Cardiac muscle cell (in vitro differentiated cells and primary cell): ENCODE measurements around the gene LTB4R. TPM values are rescaled to one million over a fixed set of nuclear protein-coding genes. Genes with fewer than 3 reads are reported as not detected.

Experiments
- DNase-seq, 2 donors: peaks; one replicate each; pipeline versions ENCODE4 v3.0.0 to v3.0.0-alpha.2; 2010 to 2017; ENCODE audit warnings: low read depth in 1 of 2, low spot score in 1 of 2
- H3K27ac ChIP-seq: fragments of 200-600 bp; sonication (generic); 2 replicates; pipeline ENCODE4 v1.5.1; 2016
- H3K27me3 ChIP-seq: fragments of 200-600 bp; sonication (generic); 2 replicates; pipeline ENCODE4 v1.6.0; 2016; ENCODE audit warnings: control low read depth
- H3K36me3 ChIP-seq: fragments of 200-600 bp; sonication (generic); 2 replicates; pipeline ENCODE4 v1.5.1; 2016; ENCODE audit warnings: control low read depth
- H3K4me1 ChIP-seq: fragments of 200-600 bp; sonication (generic); 2 replicates; pipeline ENCODE4 v1.8.1; 2017; ENCODE audit warnings: low read depth, mild to moderate bottlenecking, mixed run types
- H3K4me3 ChIP-seq: fragments of 200-600 bp; sonication (generic); 2 replicates; pipeline ENCODE4 v1.5.1; 2016; ENCODE audit warnings: mild to moderate bottlenecking
- H3K9me3 ChIP-seq: fragments of 200-600 bp; sonication (generic); 2 replicates; pipeline ENCODE4 v1.5.1; 2017; ENCODE audit warnings: low read depth, mild to moderate bottlenecking, control low read depth
- CTCF ChIP-seq: IDR thresholded peaks from 2 replicates; pipeline ENCODE4 v1.5.1; 2012; ENCODE audit warnings: low read depth, mild to moderate bottlenecking, low read length
- polyA plus RNA-seq: library from polyadenylated mRNA; unstranded; fragments of >200 nt; fragmentation: Nextera tagmentation; extraction: Ambion mirVana; gene quantifications from 2 replicates; pipeline ENCODE4 v1.2.1, GENCODE V29; 2016
- total RNA-seq: library from RNA; depleted of rRNA; stranded (reverse); fragments of >200 nt; gene quantifications from 2 replicates; pipeline ENCODE4 v1.2.3, GENCODE V29; 2016

LTB4R gene
- total and polyA plus RNA-seq, 2 experiments from 2014 or later, result 2.7 to 8.5 TPM

GRCh38 chr14:24280797-24281460 is 30.4 kb upstream of the LTB4R start:
- Histone ChIP-seq H3K27ac (no peak overlapping the region), H3K27me3 (no peaks in the 10 kb centered on the region), H3K36me3 (no peaks in the 10 kb centered on the region), H3K4me3 (no peak overlapping the region), H3K4me1 (no peaks in the 10 kb centered on the region), H3K9me3 (no peaks in the 10 kb centered on the region)
- DNase-seq, result peak in 1 of 2 donors; percentile 24
- no peak for TF ChIP-seq CTCF

- H3K4me3 ChIP-seq, result no peak overlapping the region
- no peaks in the 10 kb centered on the region for H3K4me1 ChIP-seq
- H3K27me3 ChIP-seq, result no peaks in the 10 kb centered on the region
- no peaks in the 10 kb centered on the region for H3K36me3 ChIP-seq
- H3K9me3 ChIP-seq, result no peaks in the 10 kb centered on the region
- no peak for DNase-seq
- no peak for TF ChIP-seq CTCF
- H3K27ac ChIP-seq, result no peak overlapping the region
Measured at GRCh38 chr14:24281636-24282035, 29.7 kb upstream of the LTB4R start.

- TF ChIP-seq CTCF, result no peak
- H3K4me1 ChIP-seq, result no peaks in the 10 kb centered on the region
- DNase-seq, result no peak
- no peaks in the 10 kb centered on the region for H3K9me3 ChIP-seq
- H3K27me3 ChIP-seq, result no peaks in the 10 kb centered on the region
- H3K36me3 ChIP-seq, result no peaks in the 10 kb centered on the region
- H3K27ac ChIP-seq, result no peak overlapping the region
- no peak overlapping the region for H3K4me3 ChIP-seq
Measured at GRCh38 chr14:24282736-24283135, 28.6 kb upstream of the LTB4R start.

- H3K27me3 ChIP-seq, result no peaks in the 10 kb centered on the region
- H3K9me3 ChIP-seq, result no peaks in the 10 kb centered on the region
- H3K27ac ChIP-seq, result no peak overlapping the region
- no peak for TF ChIP-seq CTCF
- DNase-seq, result no peak
- H3K4me1 ChIP-seq, result no peaks in the 10 kb centered on the region
- H3K4me3 ChIP-seq, result no peak overlapping the region
- H3K36me3 ChIP-seq, result no peaks in the 10 kb centered on the region
Measured at GRCh38 chr14:24283796-24284460, 27.4 kb upstream of the LTB4R start.

- H3K9me3 ChIP-seq, result no peaks in the 10 kb centered on the region
- no peak for DNase-seq
- no peaks in the 10 kb centered on the region for H3K27me3 ChIP-seq
- H3K27ac ChIP-seq, result no peak overlapping the region
- TF ChIP-seq CTCF, result no peak
- H3K4me3 ChIP-seq, result no peak overlapping the region
- no peaks in the 10 kb centered on the region for H3K36me3 ChIP-seq
- no peaks in the 10 kb centered on the region for H3K4me1 ChIP-seq
Measured at GRCh38 chr14:24284501-24285035, 26.7 kb upstream of the LTB4R start.
